ENCODE results near the gene LCN1. TPM values are rescaled to one million over a fixed set of nuclear protein-coding genes. Genes with fewer than 3 reads are reported as not detected.

The LCN1 gene
- polyA plus RNA-seq, 3 donors: not detected

DNA sequence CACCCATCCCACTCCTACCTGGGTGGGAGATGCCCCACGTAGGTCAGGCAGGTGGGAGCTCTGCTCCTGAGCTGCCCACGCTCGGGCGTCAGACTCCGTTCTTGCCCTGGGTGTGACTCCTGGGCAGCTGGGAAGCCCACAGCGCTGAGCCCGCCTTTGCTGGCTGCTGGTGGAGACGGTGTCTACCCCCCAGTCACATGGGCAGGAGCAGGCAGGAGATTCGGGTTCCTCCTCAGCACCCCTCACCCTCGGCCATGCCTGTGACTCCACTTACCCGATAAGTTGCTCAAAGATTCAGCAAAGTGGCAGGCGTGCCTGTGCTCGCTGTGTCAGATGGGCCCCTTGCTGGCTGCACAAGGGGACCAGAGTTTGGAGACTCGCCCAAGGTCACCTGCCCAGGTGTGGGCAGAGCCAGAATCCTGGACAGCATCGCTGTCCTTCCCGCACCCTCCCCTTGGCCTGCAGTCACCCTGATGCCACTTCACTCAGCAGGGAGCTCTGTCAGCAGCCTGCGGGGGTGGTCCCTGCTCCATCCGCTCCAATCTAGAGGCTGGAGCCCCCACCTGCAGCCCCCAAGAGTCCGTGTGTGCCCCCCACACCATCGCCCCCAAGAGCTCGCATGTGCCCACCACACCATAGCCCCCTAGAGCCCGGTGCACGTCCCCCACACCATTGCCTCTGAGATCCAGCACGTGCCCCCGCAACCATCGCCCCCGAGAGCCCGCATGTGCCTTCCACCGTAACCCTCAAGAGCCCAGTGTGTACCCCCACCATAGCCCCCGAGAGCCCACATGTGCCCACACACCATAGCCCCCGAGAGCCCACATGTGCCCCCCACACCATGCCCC is 4.2 kb downstream of the LCN1 start:
- Histone ChIP-seq H4K20me1 (ENCODE audit: insufficient read depth, low read length) (no peaks in the 10 kb centered on the region), H3K4me3 (replicated peaks in 1 of 3; ENCODE audit: low read depth in 2 of 3, low read length in 3 of 3) (no peak overlapping the region), H3K27me3 (ENCODE audit: control insufficient read depth in 2 of 2, insufficient read depth in 2 of 2, low read length in 2 of 2) (no peaks in the 10 kb centered on the region), H2AFZ (ENCODE audit: insufficient read depth, low read depth, low read length, poor library complexity, severe bottlenecking) (no peak overlapping the region), H3K4me1 (ENCODE audit: control insufficient read depth in 1 of 2, insufficient read depth in 2 of 2, low read length in 2 of 2) (no peaks in the 10 kb centered on the region), H3K4me2 (replicated peaks; ENCODE audit: extremely low read depth, low read length, poor library complexity, severe bottlenecking) (no peak overlapping the region), H3K79me2 (ENCODE audit: insufficient read depth, low read length) (no peaks in the 10 kb centered on the region), H3K27ac (ENCODE audit: low read depth in 1 of 2, low read length in 2 of 2) (no peak overlapping the region), H3K36me3 (replicated peaks in 1 of 2; ENCODE audit: control insufficient read depth in 1 of 2, insufficient read depth in 2 of 2, low read length in 2 of 2) (no peaks in the 10 kb centered on the region), H3K9me3 (replicated peaks in 1 of 2; ENCODE audit: control insufficient read depth in 1 of 2, insufficient read depth in 1 of 2, low read length in 2 of 2) (no peaks in the 10 kb centered on the region), H3K9ac (ENCODE audit: insufficient read depth, low read length, poor library complexity, severe bottlenecking) (no peak overlapping the region)
- TF ChIP-seq, protein P1, sequence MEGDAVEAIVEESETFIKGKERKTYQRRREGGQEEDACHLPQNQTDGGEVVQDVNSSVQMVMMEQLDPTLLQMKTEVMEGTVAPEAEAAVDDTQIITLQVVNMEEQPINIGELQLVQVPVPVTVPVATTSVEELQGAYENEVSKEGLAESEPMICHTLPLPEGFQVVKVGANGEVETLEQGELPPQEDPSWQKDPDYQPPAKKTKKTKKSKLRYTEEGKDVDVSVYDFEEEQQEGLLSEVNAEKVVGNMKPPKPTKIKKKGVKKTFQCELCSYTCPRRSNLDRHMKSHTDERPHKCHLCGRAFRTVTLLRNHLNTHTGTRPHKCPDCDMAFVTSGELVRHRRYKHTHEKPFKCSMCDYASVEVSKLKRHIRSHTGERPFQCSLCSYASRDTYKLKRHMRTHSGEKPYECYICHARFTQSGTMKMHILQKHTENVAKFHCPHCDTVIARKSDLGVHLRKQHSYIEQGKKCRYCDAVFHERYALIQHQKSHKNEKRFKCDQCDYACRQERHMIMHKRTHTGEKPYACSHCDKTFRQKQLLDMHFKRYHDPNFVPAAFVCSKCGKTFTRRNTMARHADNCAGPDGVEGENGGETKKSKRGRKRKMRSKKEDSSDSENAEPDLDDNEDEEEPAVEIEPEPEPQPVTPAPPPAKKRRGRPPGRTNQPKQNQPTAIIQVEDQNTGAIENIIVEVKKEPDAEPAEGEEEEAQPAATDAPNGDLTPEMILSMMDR (IDR thresholded peaks at IDR 0.05): no peak
- no peaks in the 10 kb centered on the region for H3K4me1 Mint-ChIP-seq
- no peak overlapping the region for H3K27ac Mint-ChIP-seq
- H3K9me3 Mint-ChIP-seq: peaks cover 0 to 6% (median 2%) of the 10 kb centered on the region in 7 donors
- WGBS (ENCODE audit: insufficient coverage): 85% methylated on average over 18 of the region's 31 CpGs
- H3K27me3 Mint-ChIP-seq (ENCODE audit: low read depth in 3 of 3): peaks cover 4 to 10% (median 5%) of the 10 kb centered on the region in 3 donors
- H3K4me3 Mint-ChIP-seq: no peak overlapping the region
- intact Hi-C loops (cut with micrococcal nuclease): no loop called here
- no peak for DNase-seq
- H3K36me3 Mint-ChIP-seq: no peaks in the 10 kb centered on the region

DNA sequence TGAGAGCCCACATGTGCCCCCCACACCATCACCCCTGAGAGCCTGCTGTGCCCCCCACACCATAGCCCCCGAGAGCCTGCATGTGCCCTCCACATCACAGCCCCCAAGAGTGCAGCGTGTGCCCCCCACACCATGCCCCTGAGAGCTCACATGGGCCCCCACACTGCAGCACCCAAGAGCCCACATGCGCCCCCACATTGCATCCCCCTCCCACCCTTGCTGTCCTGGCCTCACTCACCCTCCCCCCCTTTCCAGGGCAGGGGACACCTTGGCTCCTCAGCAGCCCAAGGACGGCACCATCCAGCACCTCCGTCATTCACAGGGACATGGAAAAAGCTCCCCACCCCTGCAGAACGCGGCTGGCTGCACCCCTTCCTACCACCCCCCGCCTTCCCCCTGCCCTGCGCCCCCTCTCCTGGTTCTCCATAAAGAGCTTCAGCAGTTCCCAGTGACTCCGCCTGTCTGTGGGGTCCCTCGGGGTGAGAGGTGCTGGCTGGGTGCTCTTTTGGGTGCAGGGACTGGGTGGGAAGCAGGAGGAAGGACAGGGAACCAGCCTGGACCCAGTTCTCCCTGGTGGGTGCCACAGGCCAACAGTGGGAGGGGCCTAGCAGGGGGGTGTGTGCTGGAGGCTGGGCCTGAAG is 5.0 kb downstream of the LCN1 start:
- Mint-ChIP-seq H3K4me1 (no peaks in the 10 kb centered on the region), H3K36me3 (no peaks in the 10 kb centered on the region), H3K4me3 (no peak overlapping the region), H3K9me3 (peaks cover 0 to 6% (median 2%) of the 10 kb centered on the region in 7 donors), H3K27ac (no peak overlapping the region), H3K27me3 (ENCODE audit: low read depth in 3 of 3) (peaks cover 5 to 9% (median 6%) of the 10 kb centered on the region in 3 donors)
- Histone ChIP-seq H4K20me1 (ENCODE audit: insufficient read depth, low read length) (no peaks in the 10 kb centered on the region), H3K27ac (ENCODE audit: low read depth in 1 of 2, low read length in 2 of 2) (no peak overlapping the region), H3K4me3 (replicated peaks in 1 of 3; ENCODE audit: low read depth in 2 of 3, low read length in 3 of 3) (no peak overlapping the region), H3K9me3 (replicated peaks in 1 of 2; ENCODE audit: control insufficient read depth in 1 of 2, insufficient read depth in 1 of 2, low read length in 2 of 2) (no peaks in the 10 kb centered on the region), H3K4me2 (replicated peaks; ENCODE audit: extremely low read depth, low read length, poor library complexity, severe bottlenecking) (no peak overlapping the region), H3K4me1 (ENCODE audit: control insufficient read depth in 1 of 2, insufficient read depth in 2 of 2, low read length in 2 of 2) (no peaks in the 10 kb centered on the region), H2AFZ (ENCODE audit: insufficient read depth, low read depth, low read length, poor library complexity, severe bottlenecking) (no peak overlapping the region), H3K79me2 (ENCODE audit: insufficient read depth, low read length) (no peaks in the 10 kb centered on the region), H3K27me3 (ENCODE audit: control insufficient read depth in 2 of 2, insufficient read depth in 2 of 2, low read length in 2 of 2) (no peaks in the 10 kb centered on the region), H3K36me3 (replicated peaks in 1 of 2; ENCODE audit: control insufficient read depth in 1 of 2, insufficient read depth in 2 of 2, low read length in 2 of 2) (no peaks in the 10 kb centered on the region), H3K9ac (ENCODE audit: insufficient read depth, low read length, poor library complexity, severe bottlenecking) (no peak overlapping the region)
- intact Hi-C loops (cut with micrococcal nuclease): no loop called here
- no peak for DNase-seq
- WGBS (ENCODE audit: insufficient coverage): 82% methylated on average over 3 of the region's 11 CpGs
- TF ChIP-seq, protein P1 (IDR thresholded peaks at IDR 0.05): no peak

All from CD14-positive monocyte (primary cell).